DMS 273 treated with DMSO at 0.1 percent for 48 hours (cell line): Measurements from ENCODE around the gene OXNAD1.

Experiments
- DNase-seq: peaks from one replicate; lab custom pipeline; 2025; lab: John Stamatoyannopoulos, UW

OXNAD1 gene

GRCh38 chr3:16279010-16279801, 14.2 kb downstream of the OXNAD1 start:
- DNase-seq, result no peak

GRCh38 chr3:16280671-16281070, 15.7 kb downstream of the OXNAD1 start:
- DNase-seq, result no peak

- DNase-seq, result no peak
Observed at GRCh38 chr3:16284633-16285032, 19.6 kb downstream of the OXNAD1 start.

GRCh38 chr3:16286161-16286560, 21.1 kb downstream of the OXNAD1 start:
- no peak for DNase-seq

GRCh38 chr3:16286751-16287543, 21.9 kb downstream of the OXNAD1 start:
- no peak for DNase-seq

- no peak for DNase-seq
Observed at GRCh38 chr3:16288664-16289063, 23.7 kb downstream of the OXNAD1 start.

- no peak for DNase-seq
Observed at GRCh38 chr3:16289144-16289889, 24.3 kb downstream of the OXNAD1 start.

GRCh38 chr3:16290007-16290826, 25.2 kb downstream of the OXNAD1 start:
- DNase-seq, result no peak

GRCh38 chr3:16290827-16291196, 25.8 kb downstream of the OXNAD1 start:
- DNase-seq, result no peak

- no peak for DNase-seq
Observed at GRCh38 chr3:16294844-16295243, 29.8 kb downstream of the OXNAD1 start.

GRCh38 chr3:16295298-16295890, 30.4 kb downstream of the OXNAD1 start:
- no peak for DNase-seq

- DNase-seq, result no peak
Observed at GRCh38 chr3:16297997-16298885, 33.2 kb downstream of the OXNAD1 start.

- DNase-seq, result no peak
Observed at GRCh38 chr3:16298891-16299290, 33.9 kb downstream of the OXNAD1 start.

- no peak for DNase-seq
Observed at GRCh38 chr3:16299746-16300145, 34.7 kb downstream of the OXNAD1 start.

- DNase-seq, result no peak
Observed at GRCh38 chr3:16300307-16300706, 35.3 kb downstream of the OXNAD1 start.

- DNase-seq, result no peak
Observed at GRCh38 chr3:16300881-16301359, 35.9 kb downstream of the OXNAD1 start.

- no peak for DNase-seq
Observed at GRCh38 chr3:16301507-16301906, 36.5 kb downstream of the OXNAD1 start.

- no peak for DNase-seq
Observed at GRCh38 chr3:16302082-16302631, 37.1 kb downstream of the OXNAD1 start.

GRCh38 chr3:16303037-16303575, 38.1 kb downstream of the OXNAD1 start:
- no peak for DNase-seq
